GM18868 (cell line): Measurements from ENCODE around the gene FANCC.
A peak's percentile ranks its signal among the peaks of the same experiment; 100 is the strongest.
"Not testable (repeated sequence)": the region's sequence is repeated elsewhere in the genome, so short reads cannot be mapped to it uniquely, and the experiment has no call there.

ENCODE experiments used
- ATAC-seq: cut with Tn5 transposase; IDR thresholded peaks from one replicate; pipeline ENCODE4 v1.9.1; 2021; ENCODE audit warnings: mild to moderate bottlenecking, moderate library complexity; ENCODE audit not compliant: unreplicated experiment

Gene FANCC

DNA sequence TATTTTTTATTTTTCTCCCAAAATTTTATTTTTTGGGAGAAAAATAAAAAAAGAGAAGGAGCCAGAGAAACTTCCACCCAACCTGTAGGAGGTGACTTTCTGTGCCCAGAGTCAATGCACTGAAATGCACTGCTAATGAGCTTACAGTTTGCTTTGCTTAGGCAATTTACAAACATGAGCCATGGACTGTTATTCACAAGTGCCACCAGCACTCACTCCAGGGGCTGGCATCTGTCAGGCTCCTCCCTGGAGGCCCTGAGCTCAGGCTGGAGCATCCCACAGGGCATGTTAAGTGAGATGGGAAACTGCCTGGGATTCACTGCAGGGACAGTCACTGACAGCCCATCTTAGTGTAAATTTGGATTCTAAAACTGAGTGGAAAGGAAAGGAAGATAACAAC lies 74.9 kb downstream of the FANCC start:
- ATAC-seq, result no peak

GRCh38 chr9:95239071-95239470 lies 78.4 kb downstream of the FANCC start:
- ATAC-seq, result no peak

DNA sequence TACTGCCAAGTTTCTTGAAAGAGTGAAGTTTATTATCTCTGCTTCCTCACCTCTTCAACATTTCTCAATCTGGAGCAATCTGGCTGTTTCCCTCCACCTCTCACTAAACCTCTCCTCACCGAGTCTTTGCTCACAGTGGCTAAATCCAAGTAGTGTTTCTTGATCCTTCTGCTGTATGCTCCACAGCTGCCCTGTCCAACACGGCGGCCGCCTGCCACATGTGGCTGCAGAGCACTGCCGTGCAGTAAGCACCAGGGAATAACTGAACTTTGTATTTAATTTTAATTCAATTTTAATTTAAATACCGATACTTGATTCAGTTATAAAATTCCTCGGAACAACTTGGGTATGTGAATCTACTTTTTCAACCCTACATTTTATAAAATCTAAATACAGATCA lies 80.2 kb downstream of the FANCC start:
- ATAC-seq, result no peak

- ATAC-seq, result no peak
These were observed 87.5 kb downstream of the FANCC start for GRCh38 chr9:95230046-95230445.

DNA sequence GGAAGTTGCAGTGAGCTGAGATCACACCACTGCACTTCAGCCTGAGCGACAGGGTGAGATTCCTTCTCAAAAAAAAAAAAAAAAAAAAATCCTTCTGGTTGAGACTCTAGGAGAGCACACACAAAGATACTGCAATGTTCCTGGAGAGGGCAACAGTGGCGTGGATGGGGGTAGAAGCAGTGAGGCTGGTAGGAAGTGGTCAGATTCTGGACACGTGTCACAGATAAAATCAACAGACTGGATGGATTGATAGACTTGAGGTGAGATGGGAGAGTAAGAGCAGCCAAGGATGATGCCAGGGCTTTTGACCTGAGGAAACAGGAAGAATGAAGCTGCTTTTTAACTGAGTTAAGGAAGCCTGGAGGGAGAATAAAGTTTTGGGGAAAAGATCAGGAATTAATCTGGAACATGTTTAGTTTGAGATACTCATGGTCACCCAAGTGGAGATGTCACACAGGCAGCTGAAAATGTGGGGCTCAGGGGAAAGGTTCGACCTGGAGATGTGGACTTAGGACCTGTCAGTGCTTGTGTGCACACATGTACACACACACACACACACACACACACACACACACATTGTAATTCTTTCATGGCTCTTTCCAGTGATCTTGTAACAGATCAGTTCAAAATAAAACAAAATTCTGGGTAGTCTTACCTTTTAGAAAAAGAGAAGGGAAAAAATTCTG lies 88.1 kb downstream of the FANCC start:
- no peak for ATAC-seq

- ATAC-seq, result no peak
These were observed 90.6 kb downstream of the FANCC start for GRCh38 chr9:95226921-95227320.

- no peak for ATAC-seq
These were observed 91.8 kb downstream of the FANCC start for GRCh38 chr9:95225726-95226106.

DNA sequence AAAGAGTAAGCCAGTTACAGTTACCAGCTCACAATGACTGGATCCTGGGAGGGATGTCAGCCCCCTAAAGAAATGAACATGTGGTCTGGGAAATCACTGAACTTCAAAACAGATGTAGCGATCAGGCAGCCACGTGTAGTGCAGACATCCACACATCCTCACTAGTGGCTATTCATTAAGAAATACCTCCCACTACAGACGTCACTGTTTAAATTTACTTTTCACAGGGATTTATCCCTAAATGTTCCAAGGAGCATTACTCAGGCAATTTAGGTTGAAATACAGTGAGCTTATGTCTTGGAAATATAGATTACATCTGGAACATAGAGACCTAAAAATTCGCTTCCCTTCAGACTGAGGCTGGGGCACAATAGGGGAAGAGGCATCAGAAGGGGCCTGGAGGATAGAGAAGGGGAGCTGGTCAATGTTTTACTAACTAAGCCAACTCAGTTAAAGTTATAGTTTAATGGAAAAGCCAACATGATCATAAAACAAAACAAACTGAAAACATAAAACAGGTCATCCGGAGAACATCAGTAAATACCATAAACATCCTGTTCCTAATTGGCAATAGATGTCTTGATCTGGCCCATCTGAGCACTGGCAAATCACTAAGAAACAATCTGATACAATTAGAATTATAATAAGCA lies 92.3 kb downstream of the FANCC start:
- ATAC-seq, result no peak

GRCh38 chr9:95224376-95225019 lies 93.0 kb downstream of the FANCC start:
- ATAC-seq, result no peak

GRCh38 chr9:95220352-95220751 lies 97.2 kb downstream of the FANCC start:
- not testable (repeated sequence) for ATAC-seq

- no peak for ATAC-seq
These were observed 98.7 kb downstream of the FANCC start for GRCh38 chr9:95218773-95219172.

- ATAC-seq, result no peak
These were observed 99.6 kb downstream of the FANCC start for GRCh38 chr9:95217936-95218335.

DNA sequence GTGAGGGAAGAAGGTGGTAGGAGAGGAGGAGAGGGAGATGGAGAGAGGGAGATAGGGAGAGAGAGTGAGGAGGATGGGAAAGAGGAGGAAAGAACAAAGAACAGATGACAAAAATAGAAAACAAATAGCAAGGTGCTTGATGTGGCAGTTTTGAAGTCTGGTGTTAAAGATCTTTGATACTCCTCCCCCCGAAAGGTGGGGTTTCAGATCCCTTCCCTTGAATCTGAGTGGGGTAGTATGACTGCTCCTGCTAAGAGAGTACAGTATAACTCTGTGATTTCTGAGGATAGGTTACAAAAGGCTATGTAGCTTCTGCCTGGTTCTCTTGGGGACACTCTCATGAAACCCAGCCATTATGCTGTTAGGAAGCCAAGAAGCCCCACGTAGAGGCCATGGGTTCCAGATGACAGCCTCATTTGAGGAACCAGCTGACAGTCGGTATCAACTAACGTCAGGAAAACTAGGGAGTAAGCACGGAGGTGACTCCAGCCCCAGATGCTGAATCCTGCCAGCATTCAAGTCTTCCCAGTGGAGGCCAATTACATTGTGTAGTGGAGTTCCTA lies 102.1 kb downstream of the FANCC start:
- ATAC-seq, result peak; percentile 42

- ATAC-seq, result no peak
These were observed 104.4 kb downstream of the FANCC start for GRCh38 chr9:95213117-95213516.

DNA sequence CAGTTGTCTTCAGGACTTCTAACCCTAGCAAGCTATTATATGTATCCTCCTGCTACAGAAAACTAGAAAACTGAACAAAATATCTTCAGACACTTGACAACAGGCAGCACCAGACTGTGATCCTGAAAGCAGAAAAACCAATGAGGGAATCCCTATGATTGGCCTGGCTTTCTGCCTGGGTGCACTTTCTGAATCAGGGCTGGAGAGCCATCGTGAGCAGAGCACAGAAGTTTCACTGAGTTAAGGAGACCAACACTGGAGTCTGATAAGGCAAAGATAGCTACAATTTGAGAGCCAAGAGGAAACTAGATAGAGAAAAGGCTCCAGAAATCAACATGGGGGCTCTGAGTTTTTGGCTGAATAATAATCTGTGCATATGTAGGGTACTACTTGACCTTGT lies 106.5 kb downstream of the FANCC start:
- ATAC-seq, result no peak

DNA sequence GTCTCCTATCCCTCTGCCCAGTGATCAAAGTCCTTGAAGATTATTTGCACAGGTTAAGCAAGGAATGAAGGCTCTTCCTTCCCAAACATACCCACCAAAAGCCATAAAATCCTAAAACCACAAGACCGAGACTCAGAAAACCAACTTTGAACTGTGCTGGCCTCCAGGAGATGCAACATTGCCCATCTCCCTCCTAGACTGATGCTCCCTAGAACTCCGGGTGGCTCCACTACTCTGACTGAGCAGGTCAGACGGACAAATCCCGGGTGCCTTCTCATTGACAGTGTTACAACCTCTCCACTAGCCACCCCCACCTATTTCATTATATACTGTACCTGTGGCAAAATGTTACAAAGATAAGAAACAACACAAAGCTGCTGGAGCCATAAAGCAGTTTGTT lies 110.1 kb downstream of the FANCC start:
- ATAC-seq, result no peak

DNA sequence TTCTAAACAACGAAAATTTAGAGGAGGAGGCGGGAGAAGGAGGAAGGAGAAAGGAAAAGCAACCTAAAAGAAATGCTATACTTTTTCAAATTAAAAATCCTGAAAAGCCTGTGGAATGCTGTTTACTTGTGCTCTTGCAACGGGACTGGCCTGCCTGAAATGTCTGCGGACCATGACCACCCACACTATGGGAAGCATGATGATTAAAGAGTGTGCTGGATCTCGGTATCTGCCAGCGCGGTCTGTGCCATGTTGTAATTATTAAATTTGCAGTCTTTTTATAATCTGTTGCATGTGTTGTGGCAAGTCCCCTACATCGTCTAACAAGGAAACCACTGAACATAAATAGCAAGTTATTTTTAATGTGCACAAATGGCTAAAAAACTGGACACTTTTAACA lies 111.4 kb downstream of the FANCC start:
- no peak for ATAC-seq

DNA sequence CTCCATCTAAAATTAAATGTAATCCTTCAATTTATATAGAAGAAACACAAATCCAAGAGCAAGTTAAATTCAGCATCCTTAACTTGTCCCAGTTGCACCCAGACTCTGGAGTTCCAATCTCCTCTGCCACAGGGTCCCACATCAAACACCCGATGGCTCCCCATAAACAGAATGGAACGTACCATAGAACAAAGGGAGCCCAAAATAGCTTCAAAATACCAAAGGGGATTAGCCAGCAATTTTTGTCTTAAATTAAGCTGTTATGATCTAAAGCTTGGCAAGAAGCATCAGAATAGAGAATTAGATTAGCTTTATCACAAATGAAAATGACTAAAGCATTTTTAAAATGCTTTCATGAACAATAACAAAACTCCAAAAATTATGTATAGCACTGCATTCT lies 112.8 kb downstream of the FANCC start:
- ATAC-seq, result no peak

GRCh38 chr9:95204310-95204709 lies 113.2 kb downstream of the FANCC start:
- ATAC-seq, result no peak

GRCh38 chr9:95203019-95203418 lies 114.5 kb downstream of the FANCC start:
- ATAC-seq, result not testable (repeated sequence)

- ATAC-seq, result no peak
These were observed 115.3 kb downstream of the FANCC start for GRCh38 chr9:95202076-95202681.

GRCh38 chr9:95201206-95201605 lies 116.3 kb downstream of the FANCC start:
- no peak for ATAC-seq
